Fibroblast of skin of left quadriceps (primary cell): ENCODE measurements around the gene INF2.

Experiments
- DNase-seq, 2 experiments: peaks; one replicate each; pipeline ENCODE4 v3.0.0-alpha.2; 2013; ENCODE audit warnings: low read depth in 2 of 2

The INF2 gene

DNA sequence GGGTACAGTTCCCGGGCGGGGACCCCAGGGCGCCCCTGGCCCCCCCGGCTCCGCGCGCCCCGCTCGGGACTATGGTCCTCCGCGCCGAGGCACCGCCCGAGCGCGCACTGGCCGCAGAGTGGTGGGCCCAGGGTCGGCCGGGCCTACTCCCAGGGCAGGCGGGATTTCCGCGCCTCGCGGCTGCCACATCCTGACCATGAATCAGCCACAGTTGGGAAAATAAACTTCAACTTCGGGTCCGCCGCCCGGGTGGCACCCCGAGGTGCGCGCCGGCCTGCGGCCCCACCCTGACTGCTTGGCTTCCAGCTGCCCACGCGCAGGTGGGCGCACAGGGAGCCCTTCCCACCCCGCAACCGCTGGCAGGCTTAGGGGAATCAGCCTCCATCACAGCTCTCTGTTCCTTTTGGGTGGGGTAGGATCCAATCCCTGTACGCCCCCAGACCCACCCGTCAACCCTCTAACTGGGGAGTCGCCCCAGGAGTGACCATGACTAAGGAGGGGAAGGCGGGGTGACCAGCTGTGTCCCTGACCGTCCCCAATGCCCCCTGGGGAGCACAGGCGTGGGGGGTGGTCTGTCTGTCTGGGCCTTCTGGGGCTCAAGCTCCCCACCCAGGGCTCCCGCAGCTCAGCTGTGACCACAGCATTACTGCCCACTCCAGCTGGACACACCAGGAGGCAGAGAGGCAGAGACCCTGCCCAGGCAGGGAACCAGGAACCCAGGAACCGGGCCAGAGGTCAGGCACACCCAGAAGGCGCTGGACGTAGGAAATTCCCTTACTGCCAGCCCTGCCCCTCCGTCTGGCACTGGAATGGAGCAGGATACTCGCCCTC is 678 bp downstream of the INF2 start:
- no peak for DNase-seq

DNA sequence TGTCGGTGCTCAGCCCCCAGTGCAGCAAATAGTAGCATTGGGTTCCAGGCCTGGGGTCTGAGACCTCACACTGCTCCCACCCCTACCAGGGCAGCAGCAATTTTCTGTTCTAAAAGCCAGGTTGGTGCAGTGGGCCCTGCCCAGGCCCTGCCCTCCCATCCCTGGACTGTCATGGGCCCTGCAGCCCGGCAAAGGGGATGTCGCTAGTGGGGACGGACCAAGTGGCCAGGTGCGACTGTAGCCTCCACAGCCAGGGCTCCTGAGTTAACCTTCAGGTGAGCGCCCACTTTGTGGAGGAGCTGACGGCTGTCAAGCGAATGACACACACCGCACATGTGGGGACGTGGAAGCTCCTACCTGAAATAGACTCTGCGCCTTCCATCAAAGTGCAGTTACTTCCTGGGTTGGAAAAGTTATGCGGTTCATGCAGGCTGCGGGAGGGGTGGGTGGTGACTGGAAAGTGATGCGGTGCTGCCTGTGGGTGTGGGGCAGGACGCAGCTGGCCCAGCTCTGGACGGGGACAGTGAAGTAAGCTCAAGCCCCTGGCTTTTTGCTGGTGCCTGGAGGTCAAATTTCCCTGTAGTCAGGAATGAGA is 1.5 kb downstream of the INF2 start:
- DNase-seq = no peak

DNA sequence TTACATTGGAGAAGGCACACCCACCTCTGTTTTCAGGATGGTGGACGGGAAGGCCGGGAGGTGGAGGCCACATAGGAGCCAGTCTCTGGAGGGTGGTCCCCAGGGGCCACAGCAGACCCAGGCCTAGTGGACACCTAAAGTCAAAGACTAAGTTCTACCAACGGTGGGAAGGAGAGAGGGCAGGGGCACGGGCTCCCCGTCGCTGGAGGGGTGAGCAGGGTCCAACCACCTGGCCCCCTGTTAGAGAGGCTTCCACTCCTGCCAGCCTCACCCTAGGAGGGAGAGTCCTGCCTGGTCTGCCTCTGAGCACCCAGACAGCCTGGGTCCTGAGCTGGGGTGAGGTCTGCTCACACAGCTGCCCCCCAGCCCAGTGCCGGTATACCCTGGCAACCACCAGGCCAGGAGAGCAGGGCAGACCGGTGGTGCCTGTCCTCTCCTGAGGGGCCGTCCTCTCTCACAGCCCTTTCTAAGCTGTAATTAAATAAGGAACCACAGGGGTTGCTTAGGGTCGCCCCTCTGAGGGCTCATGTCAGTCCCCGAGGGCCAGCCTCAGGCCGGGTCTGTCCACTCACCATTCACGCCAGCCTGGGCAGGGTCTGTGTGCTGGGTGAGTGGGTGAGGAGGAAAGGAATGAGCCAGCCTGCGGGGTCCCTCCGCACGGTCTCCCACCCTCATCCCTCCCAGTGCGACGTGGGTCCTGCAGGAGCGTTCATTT is 2.3 kb downstream of the INF2 start:
- no peak for DNase-seq

DNA sequence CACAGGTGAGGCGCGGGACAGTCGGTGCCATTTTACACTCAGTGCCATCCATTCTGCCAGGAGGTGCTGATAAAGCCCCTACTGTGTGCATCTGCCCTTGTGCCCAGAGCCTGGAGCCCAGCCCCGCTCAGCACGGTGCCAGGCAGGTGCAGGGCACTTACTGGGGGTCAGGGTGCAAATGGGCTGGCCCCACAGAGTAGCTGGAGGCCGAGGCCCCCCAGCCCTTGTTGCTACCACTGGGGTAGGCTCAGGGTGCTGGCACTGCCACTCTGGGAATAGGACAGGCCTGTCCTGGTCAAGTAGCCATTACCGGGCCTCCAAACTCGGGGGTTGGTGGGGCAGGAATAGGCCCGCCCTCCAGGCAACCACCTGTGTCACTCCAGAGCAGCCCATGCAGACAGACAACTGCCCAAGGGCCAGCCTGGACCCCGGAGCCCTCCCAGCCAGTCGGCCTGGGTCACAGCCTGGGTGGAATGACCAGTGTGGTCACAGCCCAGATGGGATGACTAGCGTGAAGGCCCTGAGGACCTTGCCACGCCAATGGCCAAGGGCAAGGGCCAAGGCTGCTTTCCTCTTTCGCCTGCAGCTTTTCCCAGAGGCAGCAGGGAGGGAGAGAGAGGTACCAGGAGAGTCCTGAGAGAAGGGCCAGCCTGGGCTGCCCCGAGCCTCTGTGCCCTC is 3.0 kb downstream of the INF2 start:
- DNase-seq = no peak

DNA sequence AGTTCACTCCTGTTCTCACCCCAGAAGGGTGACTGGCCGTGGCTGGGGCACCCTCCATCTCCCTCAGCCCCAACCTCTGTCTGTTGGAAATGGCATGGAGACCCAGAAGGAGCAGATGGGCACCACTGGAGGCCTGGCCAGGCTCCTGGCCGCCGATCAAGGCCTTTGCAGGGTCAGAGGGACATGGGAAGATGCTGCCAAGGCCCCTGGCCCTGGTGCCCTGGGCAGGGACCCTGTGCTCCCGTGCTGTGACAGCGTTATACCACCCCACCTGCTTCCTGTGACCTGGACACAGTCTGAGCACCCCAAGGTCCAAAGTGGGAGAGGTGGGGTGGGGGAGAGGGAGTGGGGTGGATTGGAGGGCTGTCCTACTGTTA is 3.5 kb downstream of the INF2 start:
- DNase-seq = no peak

DNA sequence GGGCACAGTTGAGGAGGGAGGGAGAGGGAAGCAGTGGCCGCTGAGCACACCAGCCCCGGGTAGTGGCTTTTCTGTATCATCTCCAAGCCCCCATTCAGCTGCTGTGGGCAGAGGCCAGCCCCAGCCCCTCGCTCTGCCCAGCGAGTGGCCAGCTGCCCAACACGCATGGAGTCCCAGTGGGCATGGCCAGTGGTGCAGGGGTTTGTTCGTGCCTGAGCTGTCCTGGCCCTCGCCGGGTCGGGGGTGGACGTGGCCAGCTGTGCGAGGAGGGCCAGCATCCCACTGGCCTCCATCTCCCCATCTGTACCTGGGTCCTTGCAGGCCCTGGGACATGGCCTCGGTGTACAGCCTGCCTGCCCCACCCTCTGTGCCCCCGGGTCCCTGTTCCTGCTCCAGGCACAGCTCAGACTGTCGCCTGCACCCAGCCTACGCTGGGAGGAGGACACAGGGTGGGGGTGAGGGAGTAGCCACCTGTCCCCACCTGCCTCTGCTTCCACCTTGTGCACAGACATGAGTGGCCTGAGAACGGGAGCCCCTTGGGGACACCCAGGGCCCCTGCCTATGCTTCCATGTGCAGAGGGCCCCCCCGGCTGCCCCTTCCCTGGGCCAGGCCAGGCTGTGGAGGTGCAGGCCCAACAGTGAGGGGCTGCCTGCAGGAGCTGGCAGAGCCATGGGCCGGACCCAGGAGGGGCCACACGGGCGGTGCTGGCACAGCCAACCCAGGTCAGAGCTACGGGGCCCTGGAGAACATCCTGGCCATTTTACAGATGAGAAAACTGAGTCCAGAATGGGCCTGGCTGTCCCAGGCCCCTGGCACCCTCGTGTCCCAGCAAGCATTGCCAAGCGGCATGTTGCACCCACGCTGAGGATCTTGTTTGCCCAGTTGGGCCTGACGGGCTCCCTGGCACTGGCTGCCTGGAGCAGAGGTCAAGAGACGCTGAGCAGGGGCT is 4.3 kb downstream of the INF2 start:
- no peak for DNase-seq

DNA sequence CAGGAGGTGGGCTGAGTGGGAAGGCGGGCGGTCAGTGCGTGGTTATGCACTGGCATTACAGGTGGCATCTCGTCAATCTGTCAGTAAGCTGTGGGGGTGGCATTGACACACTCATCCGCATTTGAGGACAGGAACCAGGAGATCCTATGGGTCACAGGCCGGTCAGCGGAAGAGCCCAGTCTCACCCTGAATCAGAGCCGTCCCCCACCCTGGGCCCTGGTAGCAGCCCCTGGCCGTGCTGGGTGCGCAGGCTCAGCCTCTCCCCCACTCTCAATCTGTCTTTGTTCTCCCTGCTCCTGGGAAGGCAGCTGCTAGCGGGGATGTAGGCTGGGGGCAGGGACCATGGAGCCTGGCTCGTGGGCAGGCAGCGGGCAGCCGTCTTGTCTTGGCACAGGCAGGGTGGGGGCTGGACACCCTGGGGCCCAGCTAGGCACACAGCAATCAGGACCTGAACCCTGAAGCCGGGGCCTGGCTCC is 5.1 kb downstream of the INF2 start:
- DNase-seq = no peak

DNA sequence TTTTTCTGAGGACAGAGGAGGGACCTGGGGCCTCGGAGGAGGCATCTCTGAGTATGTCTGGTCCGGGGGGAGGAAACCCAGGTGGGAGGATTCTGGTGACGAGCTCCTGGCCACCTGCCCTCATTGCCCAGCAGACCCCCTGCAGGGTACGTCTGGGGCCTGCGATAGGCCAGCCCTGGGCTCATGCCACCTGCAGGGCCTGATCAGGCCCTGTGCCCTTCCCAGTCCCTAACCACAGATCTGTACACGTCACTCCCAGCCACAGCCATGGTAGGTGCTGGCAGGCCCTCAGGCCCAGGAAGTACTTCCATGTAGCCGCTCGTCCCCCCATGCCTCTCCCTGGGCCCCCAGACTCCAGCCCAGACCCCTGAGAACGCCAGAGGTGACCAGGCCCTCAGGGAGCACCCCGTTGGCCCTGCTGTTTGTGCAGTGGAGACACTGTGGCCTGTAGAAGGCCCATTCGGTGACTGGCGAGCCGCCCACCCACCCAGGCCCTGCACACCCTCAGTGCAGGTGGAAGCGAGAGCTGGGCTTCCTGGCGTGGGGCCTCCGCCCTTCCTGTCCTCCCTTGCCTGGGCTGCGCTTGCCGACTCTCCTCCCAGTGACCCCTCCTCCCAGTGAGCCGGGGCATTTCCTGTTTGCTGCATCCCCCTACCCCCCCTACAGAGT is 5.7 kb downstream of the INF2 start:
- DNase-seq = no peak

DNA sequence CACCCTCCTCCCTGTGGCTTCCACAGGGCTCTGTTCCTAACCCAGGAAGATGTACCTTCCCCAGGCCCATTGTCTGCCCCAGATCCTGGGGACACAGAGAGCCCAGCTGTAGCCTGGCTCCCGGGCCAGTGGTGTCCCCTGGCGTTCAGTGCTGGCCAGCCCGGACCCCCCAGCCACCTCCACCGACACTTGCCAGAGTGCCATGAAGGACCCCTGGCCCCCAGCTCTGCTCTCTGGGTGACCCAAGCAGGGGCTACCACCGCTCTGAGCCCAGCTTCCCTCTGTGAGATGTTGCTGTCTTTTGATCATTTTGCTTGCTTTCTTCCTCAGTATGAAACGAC is 6.2 kb downstream of the INF2 start:
- no peak for DNase-seq

DNA sequence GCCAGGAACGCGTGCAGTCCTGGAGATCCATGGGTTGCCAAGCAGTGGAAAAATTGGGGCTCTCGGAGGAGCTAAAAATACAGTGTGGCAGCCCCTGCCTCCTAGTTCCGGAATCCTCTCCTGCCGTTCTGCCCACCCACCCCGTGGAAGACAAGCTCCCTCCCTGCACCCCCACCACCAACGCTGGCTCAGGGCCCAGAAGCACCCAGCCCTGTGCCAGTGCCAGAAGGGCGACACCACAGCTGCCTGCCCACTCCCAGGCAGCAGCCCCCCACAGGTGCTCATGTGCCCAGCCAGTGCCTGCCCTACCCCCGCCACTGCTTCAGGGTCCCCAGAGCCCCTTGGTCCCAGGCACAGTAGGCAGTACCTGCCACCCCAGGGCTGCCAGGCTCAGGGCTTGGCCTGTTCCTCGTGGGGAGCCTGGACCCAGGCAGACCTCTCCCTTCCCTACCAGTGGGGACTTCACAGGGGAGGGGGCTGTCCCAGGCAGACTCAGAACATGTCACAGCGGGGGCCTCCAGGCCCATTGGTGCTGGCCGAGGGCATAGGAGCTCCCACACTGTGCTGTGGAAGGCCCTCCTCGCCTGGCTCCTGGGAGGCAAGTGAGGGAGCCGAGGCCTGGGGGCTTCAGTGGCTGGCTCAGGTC is 7.4 kb downstream of the INF2 start:
- DNase-seq = no peak

DNA sequence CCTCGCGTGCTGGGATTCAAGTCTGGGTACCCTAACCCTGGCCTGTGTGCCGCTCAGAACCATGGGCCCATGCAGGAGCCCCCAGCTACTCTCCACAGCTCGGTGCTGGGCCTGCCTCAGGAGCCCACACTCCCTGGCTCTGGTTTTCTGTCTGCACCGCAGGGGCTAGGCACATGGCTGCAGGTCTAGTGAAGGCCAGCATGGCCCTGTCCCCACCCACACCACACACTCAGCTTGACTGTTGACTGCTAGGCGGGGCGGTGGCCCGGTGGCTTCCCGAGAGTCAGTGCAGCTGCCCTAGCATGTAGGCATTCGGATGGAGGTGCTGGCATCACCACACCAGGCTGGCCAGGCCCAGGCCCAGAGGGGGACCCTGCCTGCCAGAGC is 7.9 kb downstream of the INF2 start:
- no peak for DNase-seq

DNA sequence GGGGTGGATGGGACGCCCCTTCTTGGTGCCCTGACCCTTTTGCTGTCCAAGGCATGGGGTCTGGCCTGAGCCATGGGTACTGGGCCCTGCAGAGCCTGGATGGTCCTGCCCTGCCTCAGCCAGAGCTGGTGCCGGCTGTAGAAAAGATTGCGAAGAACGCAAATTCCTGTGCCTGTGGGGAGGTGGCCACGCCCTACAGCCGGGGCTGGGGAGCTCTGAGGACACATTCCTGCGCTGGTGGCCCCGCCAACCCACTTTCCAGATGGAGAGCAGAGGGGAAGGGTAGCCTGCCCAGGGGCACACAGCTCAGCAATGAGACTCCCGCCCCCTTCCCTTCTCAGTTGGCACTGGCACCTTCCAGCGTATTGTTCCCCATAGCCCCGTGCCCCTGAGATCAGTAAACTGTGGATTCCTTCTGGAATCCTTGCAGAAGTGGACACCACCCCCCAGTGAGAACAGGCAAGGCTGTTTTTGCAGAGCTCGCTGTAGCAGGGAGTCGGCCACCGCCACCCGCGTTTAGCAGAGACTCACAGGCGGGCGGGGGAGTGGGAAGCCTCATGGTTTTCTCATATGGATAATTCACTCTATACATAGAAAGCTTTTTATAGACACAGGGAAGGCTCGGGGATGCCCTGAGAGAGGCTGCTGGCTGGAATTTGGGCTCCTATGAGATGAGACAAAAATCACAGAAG is 8.6 kb downstream of the INF2 start:
- DNase-seq = no peak

DNA sequence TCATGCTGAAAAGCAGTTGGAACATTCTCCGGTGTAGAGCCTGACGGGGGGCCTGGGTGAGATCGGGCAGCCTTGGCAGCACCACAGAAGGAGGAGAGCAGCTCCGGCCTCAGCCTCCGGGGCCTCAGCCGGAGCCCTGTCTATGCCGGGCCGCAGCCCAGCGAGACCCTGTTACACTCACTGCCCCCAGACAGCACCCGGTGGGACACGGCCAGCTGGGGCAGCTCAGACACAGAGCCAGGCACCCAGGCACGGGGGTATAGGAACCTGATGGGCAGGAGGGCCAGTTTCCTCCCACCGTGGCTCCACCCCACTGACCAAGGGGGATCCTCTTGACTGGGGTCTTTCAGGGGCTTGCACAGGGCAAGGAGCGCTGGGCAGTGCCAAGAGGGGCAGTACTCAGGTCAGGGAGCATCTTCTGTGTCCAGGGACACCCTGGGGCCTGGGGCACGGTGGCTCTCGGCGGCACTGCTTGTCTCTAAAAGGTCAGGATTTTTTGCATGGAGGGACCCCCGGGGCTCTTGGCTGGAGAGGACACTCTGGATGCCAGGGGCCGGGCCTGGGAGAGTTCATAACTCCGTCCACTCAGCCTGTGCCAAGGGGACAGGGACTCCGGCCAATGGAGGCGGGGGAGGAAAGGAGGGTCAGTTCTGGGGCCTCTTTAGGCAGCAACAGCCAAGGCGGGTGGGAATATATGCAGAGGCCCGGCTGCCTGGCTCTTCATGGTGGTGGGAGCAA is 9.4 kb downstream of the INF2 start:
- no peak for DNase-seq

DNA sequence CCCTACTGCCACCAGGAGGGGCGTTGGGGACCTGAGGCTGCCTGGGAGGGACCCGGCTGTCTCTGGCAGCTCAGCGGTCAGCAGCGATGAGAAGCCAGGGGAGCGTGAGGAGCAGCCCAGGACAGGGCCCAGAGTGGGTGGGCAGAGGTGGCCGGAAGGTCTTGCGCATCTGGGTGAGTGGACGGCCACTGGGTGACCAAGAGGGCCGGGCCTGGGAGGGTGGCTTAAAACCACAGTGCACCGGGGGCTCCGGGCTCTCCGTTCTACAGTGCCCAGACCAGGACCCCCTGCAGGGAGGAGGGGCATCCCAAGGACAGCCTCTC is 10.0 kb downstream of the INF2 start:
- no peak for DNase-seq

DNA sequence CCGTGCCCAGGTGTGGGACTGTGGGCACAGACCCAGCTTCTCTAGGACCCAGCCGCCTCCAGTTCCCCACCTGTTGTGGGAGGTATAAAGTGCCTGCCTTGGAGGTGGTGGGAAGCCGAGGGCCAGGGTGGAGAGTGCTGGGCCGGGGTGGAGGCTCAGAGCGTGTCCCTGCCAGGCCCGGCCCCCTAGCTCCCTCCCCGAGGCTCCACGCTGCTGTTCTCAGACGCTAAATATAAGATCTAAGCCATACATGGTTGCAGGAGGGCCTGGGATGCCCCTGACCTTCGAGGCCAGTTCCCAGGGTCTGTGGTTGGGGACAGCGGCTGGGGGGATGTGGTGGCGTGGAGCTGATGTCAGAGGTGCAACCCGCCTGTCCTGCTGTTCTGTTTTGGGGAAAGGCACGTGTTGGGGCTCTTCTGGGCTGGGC is 10.8 kb downstream of the INF2 start:
- DNase-seq = no peak

DNA sequence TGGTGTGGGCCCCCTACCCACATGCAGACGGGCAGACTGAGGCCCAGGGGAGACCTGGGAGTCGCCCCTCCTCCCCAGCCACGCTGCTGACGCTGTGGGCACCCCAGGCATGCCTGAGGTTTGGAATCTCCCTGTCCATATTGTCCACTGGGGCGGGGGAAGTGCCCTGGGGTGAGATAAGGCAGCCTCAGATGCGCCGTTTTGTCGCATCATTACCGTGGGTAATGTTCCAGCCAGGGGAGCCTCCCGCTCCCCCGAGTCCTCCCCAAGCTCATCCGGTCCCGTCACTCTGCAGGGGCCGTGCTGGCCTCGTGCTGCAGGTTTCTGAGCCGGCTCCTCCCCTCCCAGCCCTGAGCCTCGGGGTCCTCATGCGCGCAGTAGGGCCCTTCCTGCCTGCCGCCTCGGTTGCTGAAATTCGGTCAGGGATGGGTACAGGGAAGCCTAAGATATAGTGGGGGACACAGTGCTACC is 11.4 kb downstream of the INF2 start:
- DNase-seq = no peak

DNA sequence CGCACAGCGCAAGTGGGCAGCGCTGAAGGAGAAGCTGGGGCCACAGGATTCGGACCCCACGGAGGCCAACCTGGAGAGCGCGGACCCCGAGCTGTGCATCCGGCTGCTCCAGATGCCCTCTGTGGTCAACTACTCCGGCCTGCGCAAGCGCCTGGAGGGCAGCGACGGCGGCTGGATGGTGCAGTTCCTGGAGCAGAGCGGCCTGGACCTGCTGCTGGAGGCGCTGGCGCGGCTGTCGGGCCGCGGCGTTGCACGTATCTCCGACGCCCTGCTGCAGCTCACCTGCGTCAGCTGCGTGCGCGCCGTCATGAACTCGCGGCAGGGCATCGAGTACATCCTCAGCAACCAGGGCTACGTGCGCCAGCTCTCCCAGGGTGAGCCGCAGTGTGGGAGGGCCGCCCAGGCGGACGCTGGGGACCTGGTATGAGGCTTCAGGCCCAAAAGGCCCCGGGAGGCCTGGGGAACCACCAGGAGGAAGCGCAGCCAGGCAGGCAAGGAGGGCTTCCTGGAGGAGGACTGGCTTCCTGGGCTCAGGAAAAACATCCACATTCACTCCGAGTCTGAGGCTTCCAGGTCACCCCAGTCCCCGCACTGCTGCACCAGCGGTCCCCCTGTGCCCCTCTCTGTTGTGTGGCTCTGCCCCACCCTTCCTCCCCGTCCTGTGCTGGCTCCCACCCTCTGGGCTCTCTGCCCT is 12.1 kb downstream of the INF2 start:
- no peak for DNase-seq

DNA sequence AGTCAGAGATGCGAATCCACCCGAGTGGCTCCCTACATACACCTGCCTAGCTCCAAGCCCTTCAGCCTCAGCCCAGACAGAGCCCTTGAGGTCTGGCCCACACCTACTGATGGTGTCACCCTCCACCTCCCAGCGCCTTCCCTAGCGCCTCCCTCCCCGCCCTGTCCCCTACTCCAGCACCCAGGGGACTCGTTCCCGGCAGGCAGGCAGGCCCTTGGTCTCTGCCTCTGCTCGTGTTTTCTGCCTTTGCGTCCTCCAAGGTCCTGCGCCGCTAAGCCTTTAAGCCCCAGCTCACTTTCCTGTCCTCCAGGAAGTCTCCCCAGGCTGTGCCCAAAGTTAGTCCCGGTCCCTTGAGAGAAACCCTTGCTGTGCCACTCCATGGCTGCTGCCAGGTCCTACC is 12.7 kb downstream of the INF2 start:
- DNase-seq = no peak
